Heart right ventricle (tissue), 16 donors: Measurements from ENCODE around the gene AGBL4. TPM values are rescaled to one million over a fixed set of nuclear protein-coding genes. Genes with fewer than 3 reads are reported as not detected.

Source experiments
- ATAC-seq, 8 donors: fragments of 200-7000 bp; cut with Tn5 transposase; one replicate each; pipeline ENCODE4 v1.9.1; 2020; ENCODE audit warnings: mild to moderate bottlenecking in 8 of 8, moderate library complexity in 8 of 8, moderate number of reproducible peaks in 1 of 8
- DNase-seq, 2 donors: peaks; one replicate each; pipeline ENCODE4 v3.0.0-alpha.2; 2020
- H3K27ac ChIP-seq, 10 donors: fragments of 200-600 bp; sonication (generic) in 2 of 10; one replicate each; pipeline versions ENCODE4 v1.5.0 to v1.8.0; 2020 to 2022; ENCODE audit warnings: mild to moderate bottlenecking in 3 of 10
- H3K27me3 ChIP-seq, 7 donors: fragments of 200-600 bp; one replicate each; pipeline ENCODE4 v1.8.0; 2021 to 2022; ENCODE audit warnings: mild to moderate bottlenecking in 2 of 7
- H3K36me3 ChIP-seq, 9 donors: fragments of 200-600 bp; sonication (generic) in 1 of 9; one replicate each; pipeline versions ENCODE4 v1.5.0 to v1.8.0; 2020 to 2022; ENCODE audit warnings: mild to moderate bottlenecking in 2 of 9
- H3K4me1 ChIP-seq, 9 donors: fragments of 200-600 bp; sonication (generic) in 1 of 9; one replicate each; pipeline versions ENCODE4 v1.5.0 to v1.8.0; 2020 to 2022; ENCODE audit warnings: mild to moderate bottlenecking in 4 of 9
- H3K4me3 ChIP-seq, 10 donors: fragments of 200-600 bp; sonication (generic) in 2 of 10; one replicate each; pipeline versions ENCODE4 v1.5.0 to v1.8.0; 2020 to 2022; ENCODE audit warnings: mild to moderate bottlenecking in 7 of 10, moderate library complexity in 2 of 10
- H3K9me3 ChIP-seq, 11 donors: fragments of 200-600 bp in 10 of 11; sonication (generic) in 2 of 11; one replicate each; pipeline versions ENCODE4 v1.5.0 to v1.8.0; 2013 to 2022; ENCODE audit warnings: mild to moderate bottlenecking in 2 of 11, control low read depth in 1 of 11, moderate library complexity in 1 of 11
- CTCF ChIP-seq, 9 donors: fragments of 200-600 bp; sonication (generic) in 2 of 9; IDR thresholded peaks; one replicate each; pipeline versions ENCODE4 v1.5.0 to v1.8.0; 2021 to 2022; ENCODE audit warnings: antibody characterized with exemption in 9 of 9, mild to moderate bottlenecking in 5 of 9, moderate library complexity in 1 of 9
- WGBS, 2 donors: extraction: QIAGEN DNeasy Blood & Tissue Kit; methylation state at CpG; one replicate each; pipeline ENCODE4 v1.1.7; 2013; ENCODE audit warnings: inconsistent platforms in 1 of 2; 5-methylcytosine and 5-hydroxymethylcytosine counted together
- intact Hi-C, 10 donors: fragments of 100-400 bp; cut with DNase I; formaldehyde crosslinking; loops; one replicate each; pipeline versions ENCODE4 v1.11.1 to v1.14.2; 2022
- polyA plus RNA-seq, 2 donors: library from polyadenylated mRNA; stranded (reverse); fragments of 200-250 nt; gene quantifications; one replicate each; pipeline ENCODE4 v1.2.3, GENCODE V29; 2013
- total RNA-seq, 10 donors: library from RNA; stranded (reverse); fragmentation: NEBNext Ultra II Directional in 3 of 10; extraction: Animal tissue kit (Norgen Biotek cat#: 25700) in 3 of 10; gene quantifications; one replicate each; pipeline versions ENCODE4 v1.2.1 to v1.2.4, GENCODE V29; 2021 to 2023
- donor health status: Arrhythmogenic right ventricular cardiomyopathy.
- donor health status: ischemic (EF 13 %, LVEDD 7.1; RV severe dilation, severe dysfunction).
- donor health status: healthy with polysubstance abuse.
- donor health status: DM: no; HTN: yes; CAD: no.
- donor health status: DM: no; HTN: no; CAD: no.
- donor health status: ischemic (EF 25% LVEDD 6.9; RV normal size, moderate dysfunction).
- donor health status: ischemic (EF 25% LVEDD 5.7; RV mildly dilated, moderate dysfunction).
- donor health status: healthy.
- donor health status: DM: yes; HTN: yes; CAD: no.
- donor health status: Ischemic cardiomyopathy.
- donor health status: ischemic (EF 35%, LVEDD 5.7; RV mildly dilated, moderate dysfunction).
- donor health status: nonischemic (EF 11% LVEDD 7.7; RV severe dilation, severe dysfunction).
- donor health status: DM: yes; HTN: yes; CAD: no.
- donor health status: PGD.
- donor health status: ischemic (EF 29% LVEDD 5.4; RV normal size, mild dysfunction).
- donor health status: nonischemic (EF 23%, LVEDD 6.1; RV moderate dilation, normal function).

AGBL4 gene
- total and polyA plus RNA-seq, 12 donors, result 0.04 to 0.93 (median 0.46) TPM; not detected in 2

DNA sequence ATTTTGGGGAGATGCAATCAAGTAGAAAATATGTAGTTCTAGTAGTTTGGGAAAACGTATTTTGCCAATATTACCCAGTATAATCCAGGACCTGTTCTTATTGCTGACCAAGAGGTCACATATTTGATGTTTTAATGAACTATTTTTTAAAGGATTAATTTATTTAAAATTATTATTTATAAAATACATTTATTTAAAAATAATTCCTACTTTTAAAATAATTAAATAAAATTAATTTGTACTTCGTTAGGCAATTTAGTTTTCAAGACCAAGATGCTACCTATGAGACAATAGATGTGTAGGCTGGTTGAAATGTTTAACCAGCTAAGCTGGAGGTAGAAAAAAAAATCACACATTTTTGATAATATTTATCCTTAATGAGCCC is 1106.7 kb downstream of the AGBL4 start:
- H3K9me3 ChIP-seq, result no peaks in the 10 kb centered on the region
- no peaks in the 10 kb centered on the region for H3K4me1 ChIP-seq
- H3K27ac ChIP-seq, result no peak overlapping the region
- DNase-seq, result no peak
- TF ChIP-seq CTCF (IDR thresholded peaks at IDR 0.05), result no peak
- no peak for ATAC-seq
- peaks cover 0 to 6% (median 0%) of the 10 kb centered on the region in 7 donors for H3K27me3 ChIP-seq
- intact Hi-C loops, result no loop called here
- H3K36me3 ChIP-seq, result no peaks in the 10 kb centered on the region
- H3K4me3 ChIP-seq, result no peak overlapping the region
- WGBS, 2 donors, result 96 to 99% methylated on average over 2 of the region's 2 CpGs

GRCh38 chr1:48916130-48917069 is 1107.4 kb downstream of the AGBL4 start:
- Histone ChIP-seq H3K4me1 (no peaks in the 10 kb centered on the region), H3K36me3 (no peaks in the 10 kb centered on the region), H3K27me3 (peaks cover 0 to 12% (median 0%) of the 10 kb centered on the region in 7 donors), H3K4me3 (no peak overlapping the region), H3K9me3 (no peaks in the 10 kb centered on the region), H3K27ac (no peak overlapping the region)
- intact Hi-C loops, result no loop called here
- DNase-seq, result no peak
- 29 to 30% methylated on average over 5 of the region's 5 CpGs for WGBS, 2 donors
- peak in 6 of 9 donors; percentile 21 to 39 (median 34) for TF ChIP-seq CTCF (IDR thresholded peaks at IDR 0.05)
- ATAC-seq, result no peak

DNA sequence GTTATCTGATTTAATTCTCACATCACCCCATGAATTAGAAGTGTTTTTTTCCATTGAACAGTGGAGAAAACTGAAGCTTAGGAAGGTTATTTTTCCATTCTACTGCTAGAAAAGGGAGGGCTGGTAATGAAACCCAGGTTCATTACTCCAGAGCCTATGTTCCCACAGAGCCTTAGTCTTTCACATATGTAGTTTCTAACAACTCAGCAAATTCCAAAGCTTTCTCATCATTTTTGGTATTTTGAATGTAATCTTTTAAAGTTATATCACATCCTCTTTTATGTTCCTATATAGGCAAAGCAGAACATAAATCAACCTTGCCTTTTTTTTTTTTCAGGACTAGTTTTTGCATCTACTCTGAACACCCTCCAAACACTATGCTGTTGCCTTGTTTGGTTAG is 1115.1 kb downstream of the AGBL4 start:
- H3K27me3 ChIP-seq, result peaks cover 0 to 20% (median 0%) of the 10 kb centered on the region in 7 donors
- H3K4me3 ChIP-seq, result no peak overlapping the region
- H3K9me3 ChIP-seq, result no peaks in the 10 kb centered on the region
- no peak for DNase-seq
- H3K4me1 ChIP-seq, result no peaks in the 10 kb centered on the region
- no peak overlapping the region for H3K27ac ChIP-seq
- no peaks in the 10 kb centered on the region for H3K36me3 ChIP-seq
- no peak for ATAC-seq
- no peak for TF ChIP-seq CTCF (IDR thresholded peaks at IDR 0.05)
- intact Hi-C loops, result no loop called here

GRCh38 chr1:48906729-48907128 is 1117.0 kb downstream of the AGBL4 start:
- WGBS, 2 donors, result 81 to 88% methylated on average over 1 of the region's 1 CpG
- ATAC-seq (no peak), DNase-seq (no peak)
- no peak overlapping the region for H3K4me3 ChIP-seq
- H3K36me3 ChIP-seq, result no peaks in the 10 kb centered on the region
- H3K27ac ChIP-seq, result no peak overlapping the region
- no peak for TF ChIP-seq CTCF (IDR thresholded peaks at IDR 0.05)
- H3K9me3 ChIP-seq, result no peaks in the 10 kb centered on the region
- H3K4me1 ChIP-seq, result no peaks in the 10 kb centered on the region
- intact Hi-C loops, result no loop called here
- H3K27me3 ChIP-seq, result peaks cover 0 to 11% (median 3%) of the 10 kb centered on the region in 7 donors
